WTC11 (cell line): ENCODE measurements around the gene SPOCK1. TPM values are rescaled to one million over a fixed set of nuclear protein-coding genes. Genes with fewer than 3 reads are reported as not detected.

Experiments used
- ATAC-seq: fragments of 200-7000 bp; cut with Tn5 transposase; 2 replicates; pipeline ENCODE4 v1.10.0; 2021; ENCODE audit warnings: mild to moderate bottlenecking, moderate library complexity
- CTCF ChIA-PET: fragments of 300-600 bp; sonication (Branson Sonifier 250); formaldehyde crosslinking; loops from one replicate; lab custom pipeline; 2021; ENCODE audit warnings: antibody characterized with exemption; lab: Charles Lee
- POLR2A ChIA-PET: fragments of 350-600 bp; sonication (Branson Sonifier 250); formaldehyde crosslinking; loops from one replicate; lab custom pipeline; 2021; ENCODE audit warnings: antibody characterized with exemption; lab: Charles Lee
- DNase-seq: peaks from one replicate; pipeline ENCODE4 v3.0.0; 2021; ENCODE audit warnings: low spot score
- H3K27ac Mint-ChIP-seq: 2 replicates; pipeline ENCODE4 v1.8.0; 2021; ENCODE audit warnings: mixed read lengths
- H3K27me3 Mint-ChIP-seq: 2 replicates; pipeline ENCODE4 v1.8.0; 2021; ENCODE audit warnings: low read depth, mild to moderate bottlenecking, moderate library complexity, mixed read lengths
- H3K36me3 Mint-ChIP-seq: 2 replicates; pipeline ENCODE4 v1.8.0; 2021; ENCODE audit warnings: mixed read lengths
- H3K4me1 Mint-ChIP-seq: 2 replicates; pipeline ENCODE4 v1.8.0; 2022; ENCODE audit warnings: mixed read lengths
- H3K4me3 Mint-ChIP-seq: 2 replicates; pipeline ENCODE4 v1.8.0; 2021; ENCODE audit warnings: mild to moderate bottlenecking, moderate library complexity, mixed read lengths
- H3K9me3 Mint-ChIP-seq: 2 replicates; pipeline ENCODE4 v1.8.0; 2021; ENCODE audit warnings: mixed read lengths
- CREB1 ChIP-seq: sonication (generic); formaldehyde crosslinking; IDR thresholded peaks from 2 replicates; pipeline ENCODE4 v1.8.0; 2023; ENCODE audit warnings: mild to moderate bottlenecking, missing genetic modification reagents
- ELF4 ChIP-seq: sonication (generic); formaldehyde crosslinking; IDR thresholded peaks from 2 replicates; pipeline ENCODE4 v1.8.1; 2022; ENCODE audit warnings: low read depth, mild to moderate bottlenecking, moderate library complexity, missing genetic modification reagents
- EMX1 ChIP-seq: fragments of 250-450 bp; sonication (Bioruptor Pico); IDR thresholded peaks from 2 replicates; pipeline ENCODE4 v1.8.0; 2021; ENCODE audit warnings: mild to moderate bottlenecking
- ERG ChIP-seq: fragments of 250-450 bp; sonication (Bioruptor Pico); IDR thresholded peaks from 2 replicates; pipeline ENCODE4 v1.8.0; 2021; ENCODE audit warnings: mild to moderate bottlenecking
- IRF1 ChIP-seq: sonication (generic); formaldehyde crosslinking; IDR thresholded peaks from 2 replicates; pipeline ENCODE4 v1.8.0; 2023; ENCODE audit warnings: missing genetic modification reagents
- JUN ChIP-seq: sonication (generic); formaldehyde crosslinking; IDR thresholded peaks from 2 replicates; pipeline ENCODE4 v1.8.0; 2023; ENCODE audit warnings: mild to moderate bottlenecking, missing genetic modification reagents
- MLX ChIP-seq: sonication (generic); formaldehyde crosslinking; IDR thresholded peaks from 2 replicates; pipeline ENCODE4 v1.8.1; 2023; ENCODE audit warnings: mild to moderate bottlenecking, missing genetic modification reagents, moderate library complexity
- MYBL2 ChIP-seq: sonication (generic); formaldehyde crosslinking; IDR thresholded peaks from 2 replicates; pipeline ENCODE4 v1.8.1; 2023; ENCODE audit warnings: mild to moderate bottlenecking, moderate library complexity, missing genetic modification reagents
- NFYB ChIP-seq: sonication (generic); formaldehyde crosslinking; conservative IDR thresholded peaks from 2 replicates; pipeline ENCODE4 v1.8.0; 2022; ENCODE audit warnings: low read depth, missing genetic modification reagents
- NR1H2 ChIP-seq: sonication (generic); formaldehyde crosslinking; IDR thresholded peaks from 2 replicates; pipeline ENCODE4 v1.9.0; 2021; ENCODE audit warnings: mild to moderate bottlenecking, moderate library complexity, missing genetic modification reagents
- OVOL2 ChIP-seq: fragments of 250-450 bp; sonication (Bioruptor Pico); IDR thresholded peaks from 2 replicates; pipeline ENCODE4 v1.9.0; 2021; ENCODE audit warnings: mild to moderate bottlenecking, borderline replicate concordance
- PRRX2 ChIP-seq: fragments of 250-450 bp; sonication (Bioruptor Pico); IDR thresholded peaks from 2 replicates; pipeline ENCODE4 v1.8.0; 2021; ENCODE audit warnings: mild to moderate bottlenecking
- SMAD3 ChIP-seq: sonication (generic); formaldehyde crosslinking; IDR thresholded peaks from 2 replicates; pipeline ENCODE4 v1.8.0; 2022; ENCODE audit warnings: missing genetic modification reagents, mild to moderate bottlenecking, borderline replicate concordance
- SOX15 ChIP-seq: fragments of 250-450 bp; sonication (Bioruptor Pico); IDR thresholded peaks from 2 replicates; pipeline ENCODE4 v1.9.0; 2021; ENCODE audit warnings: mild to moderate bottlenecking
- ZNF138 ChIP-seq: sonication (generic); formaldehyde crosslinking; conservative IDR thresholded peaks from 2 replicates; pipeline ENCODE4 v1.8.1; 2022; ENCODE audit warnings: mild to moderate bottlenecking, moderate library complexity, missing genetic modification reagents
- ZNF317 ChIP-seq: sonication (generic); formaldehyde crosslinking; IDR thresholded peaks from 2 replicates; pipeline ENCODE4 v1.8.1; 2023; ENCODE audit warnings: low read depth, mild to moderate bottlenecking, moderate library complexity, missing genetic modification reagents, borderline replicate concordance
- ZNF396 ChIP-seq: fragments of 250-450 bp; sonication (Bioruptor Pico); IDR thresholded peaks from 2 replicates; pipeline ENCODE4 v1.8.0; 2021; ENCODE audit warnings: mild to moderate bottlenecking, moderate library complexity, borderline replicate concordance
- ZNF416 ChIP-seq: fragments of 250-450 bp; sonication (Bioruptor Pico); IDR thresholded peaks from 2 replicates; pipeline ENCODE4 v1.9.0; 2021; ENCODE audit warnings: mild to moderate bottlenecking, inconsistent platforms
- ZNF425 ChIP-seq: fragments of 250-450 bp; sonication (Bioruptor Pico); conservative IDR thresholded peaks from 2 replicates; pipeline ENCODE4 v1.9.0; 2021; ENCODE audit warnings: mild to moderate bottlenecking
- ZNF512 ChIP-seq: sonication (generic); formaldehyde crosslinking; IDR thresholded peaks from 2 replicates; pipeline ENCODE4 v1.8.1; 2022; ENCODE audit warnings: missing genetic modification reagents, borderline replicate concordance
- ZNF671 ChIP-seq: fragments of 250-450 bp; sonication (Bioruptor Pico); IDR thresholded peaks from 2 replicates; pipeline ENCODE4 v1.8.0; 2021; ENCODE audit warnings: mild to moderate bottlenecking
- total RNA-seq: library from RNA; stranded (reverse); gene quantifications from 3 replicates; pipeline ENCODE4 v1.2.3, GENCODE V29; 2021

Gene SPOCK1
- total RNA-seq, 1 experiment from 2014 or later = 15.2 TPM

- ATAC-seq = no peak
- ChIA-PET CTCF (interaction anchor here (1.0 kb wide), 1 partner anchor 53 kb away, joined by 5 read pairs; no protein-coding TSS in a partner anchor), POLR2A (interaction anchor here (0.7 kb wide), 1 partner anchor 16 kb away, joined by 3 read pairs; no protein-coding TSS in a partner anchor)
- peaks cover 26% of the 10 kb centered on the region for H3K9me3 Mint-ChIP-seq
- no peak overlapping the region for H3K4me3 Mint-ChIP-seq
- peaks cover 12% of the 10 kb centered on the region for H3K36me3 Mint-ChIP-seq
- peaks cover 4% of the 10 kb centered on the region for H3K4me1 Mint-ChIP-seq
- TF ChIP-seq SOX15 (CRISPR knock-in tag) (no peak), ZNF425 (no peak), NFYB (CRISPR knock-in tag) (no peak), OVOL2 (CRISPR knock-in tag) (no peak), MYBL2 (CRISPR knock-in tag) (no peak), ZNF512 (CRISPR knock-in tag) (no peak), SMAD3 (CRISPR knock-in tag) (no peak), EMX1 (no peak), ZNF671 (CRISPR knock-in tag) (no peak), IRF1 (CRISPR knock-in tag) (no peak), ZNF317 (CRISPR knock-in tag) (no peak), CREB1 (CRISPR knock-in tag) (no peak), NR1H2 (CRISPR knock-in tag) (no peak)
- TF ChIP-seq, all 79 proteins: peak for 0
- DNase-seq = no peak
- H3K27me3 Mint-ChIP-seq = peaks cover 5% of the 10 kb centered on the region
- no peak overlapping the region for H3K27ac Mint-ChIP-seq
Measured at GRCh38 chr5:137128012-137128411, 371.1 kb downstream of the SPOCK1 start.

- Mint-ChIP-seq H3K4me1 (peaks cover 4% of the 10 kb centered on the region), H3K9me3 (peaks cover 26% of the 10 kb centered on the region), H3K4me3 (no peak overlapping the region), H3K36me3 (peaks cover 12% of the 10 kb centered on the region), H3K27ac (no peak overlapping the region), H3K27me3 (peaks cover 5% of the 10 kb centered on the region)
- ATAC-seq = no peak
- CTCF ChIA-PET = no interaction called here
- TF ChIP-seq ZNF138 (CRISPR knock-in tag) = no peak
- no peak for TF ChIP-seq ZNF671 (CRISPR knock-in tag)
- no peak for TF ChIP-seq ELF4 (CRISPR knock-in tag)
- TF ChIP-seq MYBL2 (CRISPR knock-in tag) = no peak
- TF ChIP-seq ZNF396 (CRISPR knock-in tag) = no peak
- no peak for TF ChIP-seq ZNF416 (CRISPR knock-in tag)
- TF ChIP-seq PRRX2 (CRISPR knock-in tag) = no peak
- no peak for TF ChIP-seq MLX (CRISPR knock-in tag)
- TF ChIP-seq ERG = no peak
- TF ChIP-seq JUN (CRISPR knock-in tag) = no peak
- TF ChIP-seq, all 79 proteins: peak for 0
- POLR2A ChIA-PET = no interaction called here
- no peak for DNase-seq
Measured at GRCh38 chr5:137126829-137127228, 372.3 kb downstream of the SPOCK1 start.
